GM21619 (cell line): ENCODE results near the gene GID8.

Source experiments
- ATAC-seq: cut with Tn5 transposase; IDR thresholded peaks from one replicate; pipeline ENCODE4 v1.9.1; 2021; ENCODE audit not compliant: unreplicated experiment

Gene GID8

GRCh38 chr20:62902926-62903615, 34.9 kb upstream of the GID8 start:
- no peak for ATAC-seq

- no peak for ATAC-seq
These were observed 32.3 kb upstream of the GID8 start for GRCh38 chr20:62905536-62906117.

DNA sequence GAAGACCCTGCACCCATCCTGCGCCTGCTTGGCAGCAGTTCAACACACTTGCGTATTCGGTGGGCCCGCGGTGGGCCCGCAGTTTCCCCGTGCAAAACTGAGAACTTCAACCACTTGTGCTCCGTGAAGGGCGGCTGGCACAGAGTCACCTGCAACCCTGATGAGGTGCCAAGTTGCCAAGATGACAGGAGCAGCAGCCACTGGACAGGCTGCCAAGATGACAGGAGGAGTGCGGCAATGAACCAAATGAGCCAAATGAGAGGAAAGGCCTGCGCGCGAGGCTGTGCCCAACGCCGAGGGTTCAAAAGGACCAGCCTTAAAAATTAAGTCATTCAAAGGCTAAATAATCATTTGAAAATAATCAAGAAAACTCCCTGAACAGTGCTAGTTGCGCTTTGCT, 31.7 kb upstream of the GID8 start:
- no peak for ATAC-seq

- ATAC-seq, result no peak
These were observed 31.1 kb upstream of the GID8 start for GRCh38 chr20:62906647-62907375.

GRCh38 chr20:62907384-62908317, 30.3 kb upstream of the GID8 start:
- ATAC-seq, result no peak

GRCh38 chr20:62908971-62909791, 28.8 kb upstream of the GID8 start:
- ATAC-seq, result no peak

DNA sequence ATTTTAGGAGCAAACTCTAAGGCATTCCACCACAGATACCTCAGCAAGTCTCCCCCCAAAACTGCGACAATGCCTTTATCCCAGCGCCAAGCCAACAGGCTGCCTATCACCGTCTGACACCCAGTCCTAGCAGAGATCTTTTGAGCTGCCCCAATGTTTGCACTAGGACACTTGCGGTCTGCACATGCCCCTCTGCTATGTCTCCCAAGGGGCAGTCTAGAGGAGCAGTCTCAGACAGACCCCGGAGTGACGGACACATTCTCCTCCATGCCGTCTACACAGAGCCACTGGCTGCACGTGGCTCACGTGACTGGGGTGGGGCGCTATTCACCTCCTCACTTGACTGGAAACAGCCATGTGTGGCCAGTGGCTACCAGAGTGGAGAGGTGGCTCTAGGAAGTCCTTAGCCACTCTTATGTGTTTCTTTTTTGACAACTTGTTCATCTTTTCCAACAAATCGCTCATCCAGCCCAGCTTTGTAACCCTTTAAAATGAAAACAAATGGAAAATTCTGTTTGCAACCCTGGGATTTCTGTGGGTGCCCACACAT, 27.7 kb upstream of the GID8 start:
- ATAC-seq, result no peak

DNA sequence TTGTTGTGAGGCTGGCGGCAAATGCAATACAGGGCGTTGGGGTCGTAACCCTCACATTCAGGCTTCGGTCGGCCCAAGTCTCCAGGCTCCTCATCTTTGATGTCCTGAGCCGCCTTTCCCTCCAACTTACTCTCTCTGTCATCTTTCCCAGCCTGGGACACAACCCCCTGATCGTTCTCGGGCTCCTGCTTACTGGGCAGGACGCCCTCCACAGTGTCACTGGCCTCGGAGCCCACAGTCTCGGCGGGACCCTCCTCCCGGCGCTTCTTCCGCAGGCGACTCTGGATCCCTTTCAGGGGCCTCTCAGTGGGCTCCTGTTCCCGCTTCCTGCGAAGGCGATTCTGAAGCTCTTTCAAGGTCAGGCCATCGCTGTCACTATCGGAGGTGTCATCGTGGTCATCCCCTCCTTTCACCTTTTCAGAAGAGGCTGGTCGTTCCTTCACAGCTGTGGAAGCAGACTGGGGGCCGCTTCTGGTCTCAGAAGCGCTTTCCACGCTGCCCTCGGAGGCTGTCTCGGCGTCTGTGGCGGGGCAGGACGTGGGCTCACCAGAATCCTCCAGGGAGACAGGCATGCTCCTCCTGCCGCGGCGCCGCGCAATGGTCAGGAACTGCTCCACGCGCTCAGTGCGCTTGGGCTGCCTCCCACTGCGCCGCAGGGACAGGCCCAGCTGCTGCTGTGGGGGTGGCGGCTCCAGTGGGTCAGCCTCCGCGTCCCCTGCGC, 27.0 kb upstream of the GID8 start:
- no peak for ATAC-seq

DNA sequence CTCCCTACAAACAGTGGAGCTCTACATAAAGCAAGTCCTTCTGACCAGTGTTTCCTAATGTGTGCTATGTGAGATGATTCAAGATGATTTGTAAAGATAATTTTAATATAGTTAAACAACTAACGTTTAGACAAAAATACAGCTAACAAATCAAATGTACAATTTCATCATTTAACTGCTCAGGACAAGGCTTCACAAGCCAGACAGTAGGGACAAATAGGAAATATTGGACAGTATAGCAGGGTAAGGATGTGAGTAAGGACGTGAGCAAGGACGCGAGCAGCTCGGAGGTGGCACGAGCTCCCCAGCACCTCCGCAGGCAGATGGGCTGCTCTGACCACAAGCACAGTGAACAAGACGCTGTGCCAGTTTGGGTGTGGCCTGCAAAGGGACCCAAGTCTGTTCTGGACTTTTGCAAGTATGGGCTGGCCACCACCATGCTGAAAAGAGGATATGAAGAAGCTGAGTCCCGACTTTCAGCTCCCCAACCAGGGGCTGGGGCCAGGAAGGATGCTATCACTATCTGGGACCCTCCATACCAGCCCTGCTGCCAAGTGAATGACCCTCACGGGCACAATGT, 26.2 kb upstream of the GID8 start:
- no peak for ATAC-seq

DNA sequence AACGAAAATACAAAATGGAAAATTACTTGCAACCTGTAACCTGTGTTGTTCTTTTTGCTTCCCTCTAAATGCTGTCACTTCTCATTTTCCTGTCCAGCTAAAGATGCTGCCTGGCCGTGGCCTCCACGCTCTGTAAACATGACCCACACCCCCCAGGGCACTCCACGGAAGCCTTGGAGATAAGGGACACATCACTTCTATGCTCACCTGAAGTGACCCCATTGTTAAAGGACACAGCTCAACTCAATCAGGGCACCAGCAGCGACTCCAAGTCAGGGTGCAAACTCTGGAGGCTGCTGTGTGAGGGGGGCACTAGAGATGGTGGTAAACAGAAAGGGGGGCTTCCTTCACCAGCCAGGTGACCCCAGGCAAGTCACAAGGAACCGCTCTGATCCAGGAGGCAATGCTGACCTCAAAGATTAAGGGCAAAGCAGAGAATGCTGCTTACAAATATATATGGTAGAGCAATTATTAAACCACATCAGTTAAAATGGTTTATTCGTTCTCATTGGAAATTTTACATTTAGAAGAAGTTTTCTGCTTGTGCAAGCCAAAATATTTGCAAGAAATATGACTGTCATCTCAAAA, 24.8 kb upstream of the GID8 start:
- ATAC-seq, result no peak

GRCh38 chr20:62914436-62914835, 23.5 kb upstream of the GID8 start:
- ATAC-seq, result no peak

GRCh38 chr20:62914970-62915457, 22.9 kb upstream of the GID8 start:
- no peak for ATAC-seq

DNA sequence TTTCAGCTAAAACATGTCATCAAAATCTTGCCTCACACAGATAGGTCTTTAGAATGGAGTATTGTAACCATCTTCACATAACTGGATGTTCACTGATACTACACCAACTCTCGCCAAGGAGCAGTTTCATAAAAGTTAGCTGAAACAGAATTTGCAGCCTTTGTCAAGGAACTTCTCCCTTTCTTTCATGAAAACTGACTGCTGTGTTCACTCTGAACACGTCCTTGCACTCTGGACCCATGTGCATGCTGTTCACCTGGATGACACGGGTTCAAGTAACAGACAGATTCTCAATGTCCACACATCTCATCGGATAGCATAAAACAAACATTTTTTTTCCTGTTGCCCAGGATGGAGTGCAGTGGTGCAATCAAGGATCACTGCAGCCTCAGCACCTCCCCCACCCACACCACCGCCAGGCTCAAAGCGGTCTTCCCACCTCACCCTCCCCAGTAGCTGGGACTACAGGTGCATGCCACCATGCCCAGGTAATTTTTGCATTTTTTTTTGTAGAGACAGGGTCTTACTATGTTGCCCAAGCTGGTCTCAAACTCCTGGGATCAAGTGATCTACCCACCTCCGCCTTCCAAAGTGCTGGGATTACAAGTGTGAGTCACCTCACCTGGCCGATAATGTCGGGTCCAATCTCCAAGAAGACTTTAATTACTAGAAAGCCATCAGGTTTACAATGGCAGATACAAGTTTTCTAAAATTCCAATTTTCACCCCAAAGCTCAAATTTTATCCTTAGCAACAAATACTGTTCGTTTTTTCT, 21.1 kb upstream of the GID8 start:
- ATAC-seq, result no peak

GRCh38 chr20:62917720-62918119, 20.2 kb upstream of the GID8 start:
- no peak for ATAC-seq

GRCh38 chr20:62918147-62918546, 19.8 kb upstream of the GID8 start:
- no peak for ATAC-seq

- ATAC-seq, result no peak
These were observed 19.1 kb upstream of the GID8 start for GRCh38 chr20:62918831-62919230.

DNA sequence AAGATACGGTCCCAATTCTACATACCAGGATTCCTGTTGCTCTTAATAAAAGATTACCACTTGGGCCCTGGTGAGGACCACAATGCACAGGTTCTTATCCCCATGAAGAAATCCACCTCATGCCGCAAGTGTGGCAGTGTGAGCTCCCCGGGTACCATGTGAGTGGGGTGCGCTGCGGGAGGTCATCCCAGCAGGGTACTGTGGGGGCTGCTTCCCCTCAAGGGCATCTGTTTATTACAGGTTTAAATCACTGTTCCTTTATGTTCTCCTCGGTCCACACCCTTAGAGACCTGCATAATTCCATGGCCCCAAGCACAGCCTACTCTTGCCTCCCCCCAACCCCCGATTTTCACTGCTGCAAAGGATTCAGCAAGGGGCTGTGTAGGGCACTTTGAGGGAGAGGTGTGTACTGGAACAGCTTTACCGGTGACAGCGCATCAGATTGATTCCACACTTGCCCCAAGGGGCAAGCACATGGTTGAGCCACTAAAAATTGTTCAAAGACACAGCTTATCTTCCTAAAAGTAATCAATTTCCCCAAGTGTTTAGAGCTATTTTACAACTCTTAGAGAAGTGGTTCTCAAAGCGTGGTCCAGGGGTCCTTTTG, 17.8 kb upstream of the GID8 start:
- ATAC-seq, result no peak
